OCI-LY7 (cell line): ENCODE measurements around the gene HS6ST3. TPM values are rescaled to one million over a fixed set of nuclear protein-coding genes. Genes with fewer than 3 reads are reported as not detected.

ENCODE experiments used
- BruUV-seq: library from RNA; stranded (reverse); fragments of 400-500 nt; replicated peaks from 2 replicates; lab custom pipeline; 2021; lab: Mats Ljungman, UMichigan
- CTCF ChIA-PET: fragments of 300-600 bp; sonication (Branson Sonifier 250); formaldehyde crosslinking; loops from one replicate; lab custom pipeline; 2022; ENCODE audit warnings: antibody characterized with exemption; ENCODE audit not compliant: unreplicated experiment; lab: Charles Lee
- POLR2A ChIA-PET: fragments of 300-600 bp; sonication (Branson Sonifier 250); formaldehyde crosslinking; loops from one replicate; lab custom pipeline; 2022; ENCODE audit warnings: antibody characterized with exemption; lab: Charles Lee
- DNase-seq: peaks from one replicate; pipeline ENCODE4 v3.0.0-alpha.2; 2015; ENCODE audit warnings: low spot score
- H2AFZ ChIP-seq: fragments of 200-600 bp; sonication (generic), shearing (Covaris generic); 2 replicates; pipeline ENCODE4 v1.6.1; 2014; ENCODE audit warnings: mild to moderate bottlenecking, antibody characterized with exemption, low read length, moderate library complexity
- H3K27ac ChIP-seq: fragments of 200-600 bp; sonication (generic); 2 replicates; pipeline ENCODE4 v1.5.1; 2014; ENCODE audit warnings: mixed run types, low read depth, mild to moderate bottlenecking, moderate library complexity, low read length, inconsistent platforms; ENCODE audit not compliant: poor library complexity, severe bottlenecking
- H3K36me3 ChIP-seq: fragments of 200-600 bp; sonication (generic); 2 replicates; pipeline ENCODE4 v1.6.1; 2014; ENCODE audit warnings: mild to moderate bottlenecking, antibody characterized with exemption, low read length, moderate library complexity, mixed read lengths; ENCODE audit not compliant: insufficient read depth
- H3K4me1 ChIP-seq: fragments of 200-600 bp; sonication (generic); 2 replicates; pipeline ENCODE4 v1.5.1; 2014; ENCODE audit warnings: mild to moderate bottlenecking, low read length; ENCODE audit not compliant: insufficient read depth, poor library complexity, severe bottlenecking
- H3K4me2 ChIP-seq: fragments of 200-600 bp; sonication (generic); 2 replicates; pipeline ENCODE4 v1.6.1; 2014; ENCODE audit warnings: mild to moderate bottlenecking, low read length
- H3K4me3 ChIP-seq: fragments of 200-600 bp; sonication (generic); 2 replicates; pipeline ENCODE4 v1.5.1; 2014; ENCODE audit warnings: mild to moderate bottlenecking, low read depth, low read length; ENCODE audit not compliant: poor library complexity, severe bottlenecking
- H3K79me2 ChIP-seq: fragments of 200-600 bp; sonication (generic); 2 replicates; pipeline ENCODE4 v1.6.1; 2016; ENCODE audit warnings: low read depth, mild to moderate bottlenecking, low read length, moderate library complexity, mixed read lengths; ENCODE audit not compliant: insufficient read depth
- H3K9me2 ChIP-seq: fragments of 200-600 bp; sonication (generic); 2 replicates; pipeline ENCODE4 v1.6.1; 2016; ENCODE audit warnings: mild to moderate bottlenecking, low read length, mixed read lengths; ENCODE audit not compliant: insufficient read depth
- H3K9me3 ChIP-seq: fragments of 200-600 bp; sonication (generic); 2 replicates; pipeline ENCODE4 v1.6.1; 2014; ENCODE audit warnings: mild to moderate bottlenecking, mixed run types, low read length, mixed read lengths
- H4K20me1 ChIP-seq: fragments of 200-600 bp; sonication (generic); 2 replicates; pipeline ENCODE4 v1.6.1; 2014; ENCODE audit warnings: mild to moderate bottlenecking, antibody characterized with exemption, low read length, moderate library complexity, mixed read lengths; ENCODE audit not compliant: insufficient read depth
- CTCF ChIP-seq: fragments of 200-600 bp; sonication (generic); conservative IDR thresholded peaks from 2 replicates; pipeline ENCODE4 v1.5.1; 2014; ENCODE audit warnings: mild to moderate bottlenecking, antibody characterized with exemption, low read length, moderate library complexity, mixed read lengths
- EZH2phosphoT487 ChIP-seq: fragments of 200-600 bp; sonication (generic); IDR thresholded peaks from 2 replicates; pipeline ENCODE4 v1.6.1; 2018; ENCODE audit warnings: low read depth, borderline replicate concordance, mild to moderate bottlenecking, mixed run types, antibody characterized with exemption, low read length, moderate library complexity, mixed read lengths
- intact Hi-C: fragments of 100-400 bp; cut with micrococcal nuclease; formaldehyde crosslinking; loops from one replicate; pipeline ENCODE4 v1.10.0; 2022; ENCODE audit not compliant: unreplicated experiment
- total RNA-seq, 2 experiments: library from RNA; depleted of rRNA in 1 of 2; stranded (reverse); fragments of >200 nt in 1 of 2; shearing (Covaris generic) in 1 of 2; gene quantifications; 2 replicates each; pipeline ENCODE4 v1.2.3, GENCODE V29; 2014 to 2022

HS6ST3 gene
- total RNA-seq, 2 experiments from 2014 or later = not detected

GRCh38 chr13:96388598-96388997 is 298.7 kb downstream of the HS6ST3 start:
- Histone ChIP-seq H3K9me3 (no peaks in the 10 kb centered on the region), H3K9me2 (no peaks in the 10 kb centered on the region), H2AFZ (no peak overlapping the region), H3K36me3 (no peaks in the 10 kb centered on the region), H3K79me2 (no peaks in the 10 kb centered on the region), H4K20me1 (no peaks in the 10 kb centered on the region), H3K27ac (no peak overlapping the region), H3K4me3 (no peak overlapping the region), H3K4me1 (no peaks in the 10 kb centered on the region), H3K4me2 (no peak overlapping the region)
- no TSS peak for BruUV-seq
- DNase-seq = no peak
- no peak for TF ChIP-seq CTCF
- TF ChIP-seq EZH2phosphoT487 = no peak
- ChIA-PET POLR2A (no interaction called here), CTCF (no interaction called here)
- intact Hi-C loops = no loop called here

- H3K4me3 ChIP-seq = no peak overlapping the region
- no peaks in the 10 kb centered on the region for H3K36me3 ChIP-seq
- no peak for DNase-seq
- H3K9me2 ChIP-seq = no peaks in the 10 kb centered on the region
- TF ChIP-seq EZH2phosphoT487 (no peak), CTCF (no peak)
- intact Hi-C loops = no loop called here
- no peak overlapping the region for H3K27ac ChIP-seq
- CTCF ChIA-PET = no interaction called here
- H3K4me2 ChIP-seq = no peak overlapping the region
- no TSS peak for BruUV-seq
- no peaks in the 10 kb centered on the region for H3K79me2 ChIP-seq
- H3K4me1 ChIP-seq = no peaks in the 10 kb centered on the region
- H2AFZ ChIP-seq = no peak overlapping the region
- H4K20me1 ChIP-seq = no peaks in the 10 kb centered on the region
- H3K9me3 ChIP-seq = no peaks in the 10 kb centered on the region
- POLR2A ChIA-PET = no interaction called here
Observed at GRCh38 chr13:96391606-96392005, 301.7 kb downstream of the HS6ST3 start.

- Histone ChIP-seq H3K4me3 (no peak overlapping the region), H3K36me3 (no peaks in the 10 kb centered on the region), H3K79me2 (no peaks in the 10 kb centered on the region), H3K9me3 (no peaks in the 10 kb centered on the region), H3K9me2 (no peaks in the 10 kb centered on the region), H2AFZ (no peak overlapping the region), H3K4me2 (no peak overlapping the region), H4K20me1 (no peaks in the 10 kb centered on the region), H3K27ac (no peak overlapping the region), H3K4me1 (no peaks in the 10 kb centered on the region)
- no TSS peak for BruUV-seq
- intact Hi-C loops = no loop called here
- no peak for TF ChIP-seq CTCF
- no peak for TF ChIP-seq EZH2phosphoT487
- no peak for DNase-seq
- ChIA-PET CTCF (no interaction called here), POLR2A (no interaction called here)
Observed at GRCh38 chr13:96397807-96398206, 307.9 kb downstream of the HS6ST3 start.
